ENCODE results near the gene MED13. TPM values are rescaled to one million over a fixed set of nuclear protein-coding genes. Genes with fewer than 3 reads are reported as not detected.

MED13 gene
- total RNA-seq, 1 experiment from 2014 or later = 18.7 TPM

DNA sequence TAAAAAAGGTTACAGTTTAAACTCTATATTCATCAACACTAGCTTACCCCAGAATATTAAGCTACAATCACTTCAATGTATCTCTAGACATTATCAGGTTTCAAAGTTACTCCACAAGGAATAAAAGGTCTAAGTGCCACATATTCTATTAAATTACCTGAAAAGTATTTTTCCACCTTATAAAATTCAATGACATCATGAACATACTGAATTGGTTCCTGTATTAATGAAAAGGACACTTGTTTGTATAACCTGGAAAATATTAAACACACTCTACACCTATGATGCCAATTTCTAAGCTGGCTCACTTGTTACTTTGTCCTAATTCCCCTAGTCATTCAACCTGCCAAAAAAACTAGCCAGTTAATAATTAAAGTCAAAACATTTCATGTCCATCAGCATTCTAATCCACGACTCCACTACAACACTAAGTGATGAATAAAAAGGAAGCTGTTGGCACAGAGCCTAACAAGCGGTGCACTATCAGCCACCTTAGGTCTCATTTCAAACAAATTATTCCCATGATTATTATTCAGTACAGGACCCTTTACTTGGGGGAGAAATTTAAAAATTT is 12.2 kb downstream of the MED13 start:
- no peak for DNase-seq
- peaks cover 9% of the 10 kb centered on the region for H3K36me3 ChIP-seq (replicated peaks; ENCODE audit: control insufficient read depth, insufficient read depth, low read length)
- no peaks in the 10 kb centered on the region for H3K27me3 ChIP-seq (ENCODE audit: control insufficient read depth, insufficient read depth, low read length)
- H3K4me3 ChIP-seq (ENCODE audit: insufficient read depth, low read depth, low read length) = no peak overlapping the region

DNA sequence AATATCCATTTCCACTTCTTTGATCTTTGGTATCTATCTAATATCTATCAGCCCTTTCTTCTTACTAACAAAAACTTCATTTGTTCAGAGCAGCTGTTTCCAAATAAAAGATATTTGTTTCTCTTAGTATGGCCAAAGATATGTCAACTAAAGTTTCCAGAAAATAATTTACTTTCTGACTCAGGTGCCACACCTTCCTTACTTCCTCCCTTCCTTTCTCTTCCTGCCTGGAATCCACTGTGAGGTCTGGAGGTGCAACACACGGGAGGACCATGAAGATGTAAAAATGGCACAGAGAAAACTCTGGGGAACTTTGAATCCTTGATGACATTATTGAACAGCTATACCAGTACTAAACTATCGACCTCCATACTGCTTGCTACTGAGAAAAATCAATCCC is 14.0 kb downstream of the MED13 start:
- peaks cover 9% of the 10 kb centered on the region for H3K36me3 ChIP-seq (replicated peaks; ENCODE audit: control insufficient read depth, insufficient read depth, low read length)
- H3K4me3 ChIP-seq (ENCODE audit: insufficient read depth, low read depth, low read length) = no peak overlapping the region
- H3K27me3 ChIP-seq (ENCODE audit: control insufficient read depth, insufficient read depth, low read length) = no peaks in the 10 kb centered on the region
- no peak for DNase-seq

DNA sequence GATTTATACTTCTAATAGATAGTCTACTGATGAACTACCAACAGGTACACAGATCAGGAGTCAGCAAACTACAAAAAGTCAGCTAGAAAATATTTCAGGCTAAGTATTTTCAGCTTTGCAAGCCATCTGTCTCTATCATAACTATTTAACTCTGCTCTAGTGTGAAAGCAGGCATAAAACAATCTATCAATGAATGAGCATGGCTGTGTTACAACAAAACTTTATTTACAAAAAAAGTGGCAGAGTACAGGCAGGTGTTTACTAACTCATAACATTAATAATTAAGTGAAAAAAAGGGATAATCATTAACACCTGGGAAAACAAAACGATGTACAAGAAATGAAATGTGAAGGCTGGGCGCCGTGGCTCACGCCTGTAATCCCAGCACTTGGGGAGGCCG is 15.8 kb downstream of the MED13 start:
- peaks cover 9% of the 10 kb centered on the region for H3K36me3 ChIP-seq (replicated peaks; ENCODE audit: control insufficient read depth, insufficient read depth, low read length)
- H3K4me3 ChIP-seq (ENCODE audit: insufficient read depth, low read depth, low read length) = no peak overlapping the region
- no peaks in the 10 kb centered on the region for H3K27me3 ChIP-seq (ENCODE audit: control insufficient read depth, insufficient read depth, low read length)
- no peak for DNase-seq

DNA sequence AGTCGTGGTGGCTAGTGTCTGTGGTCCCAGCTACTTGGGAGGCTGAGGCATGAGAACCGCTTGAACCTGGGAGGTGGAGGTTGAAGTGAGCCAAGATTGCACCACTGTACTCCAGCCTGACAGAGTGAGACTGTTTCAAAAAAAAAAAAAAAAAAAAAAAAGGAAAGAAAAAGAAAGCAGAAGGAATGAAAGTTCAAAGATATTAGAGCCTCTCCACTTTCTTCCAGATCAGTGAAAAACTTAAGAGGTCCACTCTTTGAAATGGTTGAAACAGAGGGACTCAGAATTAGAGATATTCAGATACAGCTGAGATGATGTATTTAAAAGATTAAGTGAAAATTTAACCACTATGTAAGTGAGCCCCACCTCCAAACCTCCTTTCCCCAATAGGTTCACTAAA is 16.8 kb downstream of the MED13 start:
- H3K36me3 ChIP-seq (replicated peaks; ENCODE audit: control insufficient read depth, insufficient read depth, low read length) = peaks cover 9% of the 10 kb centered on the region
- DNase-seq = no peak
- H3K4me3 ChIP-seq (ENCODE audit: insufficient read depth, low read depth, low read length) = no peak overlapping the region
- H3K27me3 ChIP-seq (ENCODE audit: control insufficient read depth, insufficient read depth, low read length) = no peaks in the 10 kb centered on the region

DNA sequence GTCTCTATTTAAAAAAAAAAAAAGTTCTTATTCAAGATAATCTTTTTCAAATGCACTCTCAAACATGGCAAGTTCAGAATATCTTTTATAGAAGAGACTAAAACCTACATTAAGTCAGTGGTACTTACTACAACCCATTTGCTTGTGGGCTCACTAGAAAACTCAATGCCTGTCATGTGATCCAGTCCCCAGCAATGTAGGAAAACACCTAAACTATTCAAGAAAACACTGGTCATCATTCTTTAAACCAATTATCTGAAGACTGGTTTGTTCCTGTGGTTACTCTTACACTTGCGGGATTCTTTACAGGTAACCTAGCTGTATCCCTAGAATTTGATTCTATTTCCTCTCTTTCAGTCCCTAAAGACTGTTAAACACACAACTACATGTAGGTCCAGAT is 19.6 kb downstream of the MED13 start:
- no peak overlapping the region for H3K4me3 ChIP-seq (ENCODE audit: insufficient read depth, low read depth, low read length)
- H3K27me3 ChIP-seq (ENCODE audit: control insufficient read depth, insufficient read depth, low read length) = no peaks in the 10 kb centered on the region
- no peak for DNase-seq
- peaks cover 3% of the 10 kb centered on the region for H3K36me3 ChIP-seq (replicated peaks; ENCODE audit: control insufficient read depth, insufficient read depth, low read length)

DNA sequence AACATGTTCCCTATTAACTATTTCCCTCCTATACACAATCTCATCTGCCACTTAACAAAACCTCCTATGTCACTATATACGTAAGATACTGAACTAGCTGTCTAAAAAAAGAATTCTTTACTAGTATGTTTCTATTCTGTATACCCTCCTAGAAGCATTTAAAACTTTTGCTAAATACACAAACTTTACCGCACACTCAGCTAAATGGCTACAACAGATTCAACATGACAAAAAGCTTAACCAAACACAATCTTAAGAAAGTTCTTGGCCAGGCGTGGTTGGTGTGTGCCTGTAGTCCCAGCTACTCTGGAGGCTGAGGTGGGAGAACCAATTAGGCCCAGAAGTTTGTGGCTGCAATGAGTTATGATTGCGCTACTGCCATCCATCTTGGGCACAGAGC is 20.0 kb downstream of the MED13 start:
- DNase-seq = no peak
- Histone ChIP-seq H3K4me3 (ENCODE audit: insufficient read depth, low read depth, low read length) (no peak overlapping the region), H3K27me3 (ENCODE audit: control insufficient read depth, insufficient read depth, low read length) (no peaks in the 10 kb centered on the region), H3K36me3 (replicated peaks; ENCODE audit: control insufficient read depth, insufficient read depth, low read length) (peaks cover 3% of the 10 kb centered on the region)

DNA sequence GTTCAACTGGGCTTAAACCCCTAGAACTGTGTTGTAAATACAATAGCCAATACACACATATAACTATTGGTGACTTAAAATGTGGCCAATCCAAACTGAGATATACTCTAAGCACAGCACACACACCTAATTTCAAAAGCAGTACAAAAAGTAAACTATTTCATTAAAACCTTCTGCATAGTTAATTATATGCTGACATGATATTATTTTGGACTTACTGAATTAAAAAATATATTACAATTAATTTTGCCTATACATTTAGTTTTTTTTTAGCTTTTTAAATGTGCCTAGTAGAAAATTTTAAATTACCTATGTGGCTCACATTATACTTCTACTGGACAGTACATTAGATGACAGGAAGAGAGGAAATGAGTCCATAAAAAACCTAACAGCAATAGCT is 21.5 kb downstream of the MED13 start:
- no peaks in the 10 kb centered on the region for H3K27me3 ChIP-seq (ENCODE audit: control insufficient read depth, insufficient read depth, low read length)
- DNase-seq = no peak
- H3K36me3 ChIP-seq (replicated peaks; ENCODE audit: control insufficient read depth, insufficient read depth, low read length) = peaks cover 3% of the 10 kb centered on the region
- H3K4me3 ChIP-seq (ENCODE audit: insufficient read depth, low read depth, low read length) = no peak overlapping the region

DNA sequence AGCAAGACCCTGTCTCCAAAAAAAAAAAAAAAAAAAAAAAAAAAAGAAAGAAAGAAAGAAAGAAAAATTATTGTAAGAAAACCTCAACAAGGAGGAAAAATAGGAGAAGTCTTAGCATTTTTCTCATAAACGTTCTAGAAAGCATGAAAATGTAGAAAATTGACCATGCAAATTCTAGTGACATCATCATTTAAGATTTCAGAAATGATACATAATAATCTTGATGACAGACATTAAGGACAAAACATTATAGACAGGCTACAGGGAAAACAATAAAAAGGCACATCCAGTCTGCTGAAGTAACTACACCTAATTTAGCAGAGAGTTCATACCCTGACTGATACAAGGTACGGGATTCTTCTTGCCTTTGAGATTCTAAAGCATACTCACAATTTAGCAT is 21.9 kb downstream of the MED13 start:
- no peak for DNase-seq
- no peak overlapping the region for H3K4me3 ChIP-seq (ENCODE audit: insufficient read depth, low read depth, low read length)
- H3K36me3 ChIP-seq (replicated peaks; ENCODE audit: control insufficient read depth, insufficient read depth, low read length) = peaks cover 3% of the 10 kb centered on the region
- H3K27me3 ChIP-seq (ENCODE audit: control insufficient read depth, insufficient read depth, low read length) = no peaks in the 10 kb centered on the region

DNA sequence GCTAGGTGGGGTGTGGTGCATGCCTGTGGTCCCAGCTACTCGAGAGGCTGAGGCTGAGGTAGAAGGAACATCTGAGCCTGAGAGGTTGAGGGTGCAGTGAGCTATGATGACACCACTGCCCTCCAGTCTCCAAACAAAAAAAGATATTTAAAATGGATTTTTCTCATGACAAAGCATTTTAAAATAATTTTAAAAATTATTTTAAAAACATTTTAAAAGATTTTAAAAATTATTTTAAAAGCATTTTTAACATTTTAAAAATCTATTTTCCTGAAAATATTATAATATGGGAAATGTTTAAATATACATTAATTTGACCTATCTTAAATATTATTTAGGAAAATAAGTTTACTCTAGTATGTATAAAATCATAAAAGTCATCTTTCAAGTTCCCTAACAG is 26.8 kb downstream of the MED13 start:
- Histone ChIP-seq H3K36me3 (replicated peaks; ENCODE audit: control insufficient read depth, insufficient read depth, low read length) (peaks cover 7% of the 10 kb centered on the region), H3K27me3 (ENCODE audit: control insufficient read depth, insufficient read depth, low read length) (no peaks in the 10 kb centered on the region), H3K4me3 (ENCODE audit: insufficient read depth, low read depth, low read length) (no peak overlapping the region)
- no peak for DNase-seq

DNA sequence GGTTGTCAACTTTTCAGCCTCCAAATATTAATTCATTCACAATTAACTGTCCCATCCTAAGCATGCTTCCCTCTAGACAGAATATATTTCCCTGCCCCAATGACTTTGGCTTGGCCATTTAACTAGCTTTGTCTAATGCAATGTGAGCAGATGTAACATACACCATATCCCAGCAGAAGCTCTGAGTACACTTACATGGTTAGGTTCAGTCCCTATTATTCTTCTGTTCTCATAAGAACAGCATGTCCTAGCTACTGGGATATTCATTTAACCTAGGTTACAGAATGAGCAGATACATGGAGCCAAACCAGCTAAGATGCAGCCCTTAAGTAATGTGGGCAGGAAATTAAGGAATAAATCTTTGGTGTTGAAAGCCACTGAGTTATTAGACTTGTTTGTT is 31.8 kb downstream of the MED13 start:
- peaks cover 30% of the 10 kb centered on the region for H3K36me3 ChIP-seq (replicated peaks; ENCODE audit: control insufficient read depth, insufficient read depth, low read length)
- H3K4me3 ChIP-seq (ENCODE audit: insufficient read depth, low read depth, low read length) = no peak overlapping the region
- no peaks in the 10 kb centered on the region for H3K27me3 ChIP-seq (ENCODE audit: control insufficient read depth, insufficient read depth, low read length)
- no peak for DNase-seq

DNA sequence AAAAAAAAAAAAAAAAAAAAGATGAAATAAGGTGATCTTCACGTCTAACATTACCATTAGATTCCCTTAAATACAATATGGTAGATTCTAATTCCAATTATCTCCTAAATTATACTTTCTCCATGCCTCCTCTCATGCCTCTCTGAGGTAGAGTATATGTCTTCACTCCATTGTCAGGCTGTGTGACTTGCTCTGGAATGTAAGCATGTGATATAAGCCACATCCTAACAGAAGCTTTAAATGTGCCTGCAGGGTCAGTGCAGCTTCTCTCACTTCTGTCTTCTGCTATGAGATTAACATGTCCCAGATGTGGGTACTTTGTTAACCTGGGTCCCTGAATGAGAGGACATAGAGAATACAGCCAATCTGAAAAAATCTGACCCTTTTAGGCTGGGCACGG is 32.6 kb downstream of the MED13 start:
- no peak for DNase-seq
- H3K4me3 ChIP-seq (ENCODE audit: insufficient read depth, low read depth, low read length) = no peak overlapping the region
- H3K36me3 ChIP-seq (replicated peaks; ENCODE audit: control insufficient read depth, insufficient read depth, low read length) = peaks cover 33% of the 10 kb centered on the region
- no peaks in the 10 kb centered on the region for H3K27me3 ChIP-seq (ENCODE audit: control insufficient read depth, insufficient read depth, low read length)

DNA sequence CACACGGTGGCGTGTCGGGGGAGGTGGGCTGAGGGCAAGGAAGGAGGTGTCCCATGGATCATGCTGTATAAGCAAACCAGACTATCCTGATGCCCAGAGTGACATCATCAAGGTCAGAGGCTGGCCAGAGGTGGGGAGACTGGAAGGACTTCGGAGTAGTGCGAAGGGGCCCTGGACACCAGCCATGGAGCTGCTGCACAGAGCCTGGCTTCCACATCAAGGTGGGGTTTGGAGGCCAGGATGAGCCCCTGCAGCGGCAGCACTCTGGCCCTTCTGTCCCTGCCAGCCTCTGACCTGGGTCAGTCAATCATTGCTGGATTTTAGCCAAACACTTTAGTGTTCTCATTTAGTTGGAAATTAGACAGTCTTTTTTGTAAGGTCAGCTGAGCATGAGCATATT is 34.8 kb downstream of the MED13 start:
- H3K27me3 ChIP-seq (ENCODE audit: control insufficient read depth, insufficient read depth, low read length) = no peaks in the 10 kb centered on the region
- DNase-seq = no peak
- H3K36me3 ChIP-seq (replicated peaks; ENCODE audit: control insufficient read depth, insufficient read depth, low read length) = peaks cover 31% of the 10 kb centered on the region

DNA sequence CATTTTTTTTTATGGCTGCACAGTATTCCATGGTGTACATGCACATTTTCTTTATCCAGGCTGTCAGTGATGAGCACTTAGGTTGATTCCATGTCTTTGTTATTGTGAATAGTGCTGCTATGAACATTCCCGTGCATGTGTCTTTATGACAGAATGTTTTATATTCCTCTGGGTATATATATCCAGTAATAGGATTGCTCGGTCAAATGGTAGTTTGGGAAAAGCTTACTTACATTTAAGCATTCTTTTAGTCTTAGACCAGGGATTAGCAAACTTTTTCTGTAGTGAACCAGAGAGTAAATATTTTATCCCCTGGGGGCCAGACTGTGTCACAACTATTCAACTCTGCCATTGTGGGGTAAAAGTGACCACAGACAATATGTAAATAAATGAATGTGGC is 40.2 kb downstream of the MED13 start:
- H3K36me3 ChIP-seq (replicated peaks; ENCODE audit: control insufficient read depth, insufficient read depth, low read length) = peaks cover 18% of the 10 kb centered on the region
- no peaks in the 10 kb centered on the region for H3K27me3 ChIP-seq (ENCODE audit: control insufficient read depth, insufficient read depth, low read length)
- no peak for DNase-seq
- H3K4me3 ChIP-seq (ENCODE audit: insufficient read depth, low read depth, low read length) = no peak overlapping the region

More for the DNA sequence above, 34.8 kb downstream of the MED13 start:
- H3K4me3 ChIP-seq (ENCODE audit: insufficient read depth, low read depth, low read length) = no peak overlapping the region

DNA sequence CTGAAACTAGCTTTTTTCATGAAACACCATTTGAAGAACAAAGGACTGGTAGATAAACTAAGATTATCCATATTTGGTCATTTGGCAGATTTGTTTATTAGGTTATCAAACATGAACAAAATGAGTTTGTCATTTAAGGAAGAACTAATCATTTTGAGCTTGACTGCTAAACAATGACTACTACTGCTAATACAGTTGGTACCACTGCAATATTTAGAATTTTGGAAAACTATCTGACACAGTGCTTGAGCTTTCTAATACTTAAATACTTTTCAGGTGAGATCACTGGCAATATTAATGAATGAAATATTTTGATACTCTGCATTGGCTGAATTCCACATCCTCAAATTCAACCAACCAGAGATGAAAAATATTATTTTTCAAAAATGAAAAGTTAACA is 47.2 kb downstream of the MED13 start:
- no peak for DNase-seq
- Histone ChIP-seq H3K27me3 (ENCODE audit: control insufficient read depth, insufficient read depth, low read length) (no peaks in the 10 kb centered on the region), H3K4me3 (ENCODE audit: insufficient read depth, low read depth, low read length) (no peak overlapping the region), H3K36me3 (replicated peaks; ENCODE audit: control insufficient read depth, insufficient read depth, low read length) (peaks cover 4% of the 10 kb centered on the region)

DNA sequence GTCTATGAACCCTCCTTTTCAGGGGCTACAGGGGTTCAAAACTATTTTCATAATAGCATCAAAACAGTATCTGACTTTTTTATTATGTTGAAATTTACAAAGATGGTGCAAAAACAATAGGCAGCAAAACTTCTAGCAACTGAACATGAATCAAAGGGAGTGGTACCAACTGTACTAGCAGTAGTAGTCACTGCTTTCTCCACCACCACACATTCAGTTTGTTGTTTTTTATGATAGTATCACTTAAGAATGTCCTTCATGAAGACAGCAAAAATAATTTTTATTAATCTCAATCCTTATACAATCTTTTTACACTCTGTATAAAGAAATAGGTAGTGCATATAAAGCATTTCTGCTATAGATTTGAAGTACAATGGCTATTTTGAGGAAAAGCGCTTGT is 47.6 kb downstream of the MED13 start:
- no peak overlapping the region for H3K4me3 ChIP-seq (ENCODE audit: insufficient read depth, low read depth, low read length)
- H3K27me3 ChIP-seq (ENCODE audit: control insufficient read depth, insufficient read depth, low read length) = no peaks in the 10 kb centered on the region
- peaks cover 2% of the 10 kb centered on the region for H3K36me3 ChIP-seq (replicated peaks; ENCODE audit: control insufficient read depth, insufficient read depth, low read length)
- no peak for DNase-seq

DNA sequence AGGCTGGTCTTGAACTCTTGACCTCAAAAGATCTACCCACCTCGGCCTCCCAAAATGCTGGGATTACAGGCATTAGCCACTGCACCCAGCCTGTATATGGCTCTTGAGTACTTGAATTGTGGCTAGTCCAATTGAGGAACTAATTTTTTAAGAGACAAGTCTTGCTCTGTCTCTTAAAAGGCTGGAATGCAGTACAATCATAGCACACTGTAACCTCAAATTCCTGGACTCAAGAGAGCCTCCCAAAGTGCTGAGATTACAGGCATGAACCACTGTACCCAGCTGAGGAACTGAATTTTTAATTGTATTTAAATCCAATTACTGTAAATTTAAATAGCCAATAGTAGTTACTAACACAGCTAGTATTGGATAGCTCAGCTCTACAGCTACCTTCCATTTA is 50.6 kb downstream of the MED13 start:
- H3K4me3 ChIP-seq (ENCODE audit: insufficient read depth, low read depth, low read length) = no peak overlapping the region
- H3K27me3 ChIP-seq (ENCODE audit: control insufficient read depth, insufficient read depth, low read length) = no peaks in the 10 kb centered on the region
- peaks cover 7% of the 10 kb centered on the region for H3K36me3 ChIP-seq (replicated peaks; ENCODE audit: control insufficient read depth, insufficient read depth, low read length)
- no peak for DNase-seq
